HS-27A (cell line): Measurements from ENCODE around the gene SLC24A3.

ENCODE experiments used
- DNase-seq: peaks from one replicate; pipeline ENCODE4 v3.0.0-alpha.2; 2012; ENCODE audit warnings: low read depth, missing footprints

Gene SLC24A3

DNA sequence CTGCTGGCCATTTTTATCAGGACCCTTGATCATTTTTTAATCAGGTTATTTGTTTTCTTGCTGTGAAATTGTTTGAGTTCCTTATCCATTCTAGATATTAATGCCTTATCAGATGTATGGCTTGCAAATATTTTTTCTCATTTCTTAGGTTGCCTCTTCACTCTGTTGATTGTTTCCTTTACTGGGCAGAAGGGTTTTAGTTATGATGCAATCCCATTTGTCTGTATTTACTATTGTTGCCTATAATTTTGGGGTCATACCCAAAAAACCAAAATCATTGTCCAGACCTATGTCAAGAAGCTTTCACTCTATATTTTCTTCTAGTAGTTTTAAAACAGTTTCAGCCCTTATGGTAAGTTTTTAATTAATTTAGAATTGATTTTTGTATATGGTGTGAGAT lies 172.5 kb downstream of the SLC24A3 start:
- DNase-seq = no peak

DNA sequence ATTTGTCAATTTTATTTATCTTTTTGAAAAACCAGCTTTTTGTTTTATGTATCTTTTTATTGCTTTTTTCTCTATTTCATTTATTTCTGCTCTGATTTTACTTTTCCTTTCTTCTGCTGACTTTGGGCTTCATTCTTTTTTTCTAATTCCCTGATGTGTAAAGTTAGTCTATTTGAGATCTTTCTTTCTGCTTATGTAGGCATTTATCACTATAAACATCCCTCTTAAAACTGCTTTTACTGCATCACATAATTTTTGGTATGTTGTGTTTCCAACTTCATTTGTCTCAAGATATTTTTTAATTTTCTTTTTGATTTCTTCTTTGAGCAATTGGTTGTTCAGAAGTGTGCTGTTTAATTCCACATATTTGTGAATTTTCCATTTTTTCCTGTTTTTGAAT lies 174.8 kb downstream of the SLC24A3 start:
- DNase-seq = no peak

DNA sequence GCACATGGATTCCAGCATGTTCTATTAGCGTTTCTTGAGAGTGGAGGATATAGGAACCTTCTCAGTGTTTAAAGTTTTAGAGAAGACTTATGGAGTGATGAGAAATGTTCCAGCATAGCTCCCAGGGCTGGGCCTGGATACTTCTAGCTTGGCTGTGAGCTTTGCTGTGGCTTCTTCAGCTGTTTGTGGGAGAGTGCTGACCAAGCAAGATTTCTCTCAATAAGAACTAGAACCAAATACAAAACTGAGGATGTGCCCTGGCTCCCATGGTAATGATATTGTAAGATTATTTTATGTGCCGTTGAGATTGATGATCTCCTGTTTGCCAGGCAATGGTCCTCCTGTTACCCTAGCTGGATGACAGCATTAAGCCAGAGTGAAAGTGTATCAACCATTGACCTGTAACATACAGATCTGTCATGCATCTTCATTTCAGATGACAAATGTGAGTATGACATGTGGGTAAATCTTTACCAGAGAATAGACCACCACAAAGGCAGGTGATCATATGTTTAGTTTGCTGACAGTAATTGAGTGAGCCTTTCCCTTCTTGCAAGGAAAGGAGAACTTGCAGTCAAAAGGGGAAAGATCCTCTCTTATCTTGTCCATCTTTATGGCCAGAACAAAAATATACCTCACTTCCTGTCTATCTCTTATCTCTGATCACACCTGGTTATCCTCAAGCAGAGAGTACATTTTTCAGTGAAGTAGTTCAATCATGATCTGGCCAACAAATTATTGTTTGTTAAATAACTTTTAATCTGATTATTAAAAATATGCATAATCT lies 180.1 kb downstream of the SLC24A3 start:
- no peak for DNase-seq

DNA sequence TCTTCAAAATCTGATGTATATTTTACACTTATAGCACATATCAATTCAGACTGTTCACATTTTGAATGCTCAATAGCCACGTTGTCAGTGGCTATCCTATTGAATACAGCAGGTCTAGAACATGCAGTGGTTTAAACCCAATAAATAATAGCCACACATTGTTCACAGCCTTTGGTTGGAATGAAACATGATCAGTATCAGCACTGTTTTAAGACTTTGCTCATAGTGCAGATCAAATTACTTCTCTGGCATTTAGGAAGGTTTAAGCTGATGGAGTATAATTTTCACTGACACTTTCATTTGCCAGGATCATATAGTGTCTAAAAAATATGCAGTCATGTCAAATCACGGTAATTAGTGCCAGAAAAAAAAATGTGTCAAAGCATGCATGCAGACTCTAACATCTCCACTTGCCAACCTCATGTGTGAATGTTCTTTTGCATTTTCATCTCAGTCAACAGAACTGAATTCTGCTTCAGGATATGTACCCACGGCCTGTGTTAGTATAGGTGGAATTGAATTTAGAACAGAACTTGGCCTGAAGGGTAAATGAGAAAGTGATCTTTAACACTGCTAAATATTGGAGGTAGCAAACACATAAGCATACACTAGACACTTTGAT lies 184.1 kb downstream of the SLC24A3 start:
- DNase-seq = no peak

DNA sequence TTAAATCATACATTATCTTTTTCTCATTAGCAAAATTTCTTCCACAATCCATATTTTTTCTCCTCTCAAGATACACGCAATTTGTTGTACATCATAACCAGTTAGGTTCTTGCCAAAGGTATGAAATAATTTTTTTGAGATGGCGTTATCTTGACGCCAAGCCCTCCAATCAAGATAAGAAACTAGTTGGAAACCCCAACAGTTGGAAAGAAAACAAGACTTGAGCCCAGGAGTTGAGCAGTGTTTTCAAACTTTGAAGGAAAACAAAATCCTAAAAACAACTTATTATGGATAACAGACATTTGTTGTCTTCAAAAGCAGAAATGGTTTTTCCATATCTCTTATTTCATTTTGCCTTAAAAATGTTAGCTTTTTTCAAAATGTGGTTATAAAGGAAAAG lies 184.8 kb downstream of the SLC24A3 start:
- DNase-seq = no peak

DNA sequence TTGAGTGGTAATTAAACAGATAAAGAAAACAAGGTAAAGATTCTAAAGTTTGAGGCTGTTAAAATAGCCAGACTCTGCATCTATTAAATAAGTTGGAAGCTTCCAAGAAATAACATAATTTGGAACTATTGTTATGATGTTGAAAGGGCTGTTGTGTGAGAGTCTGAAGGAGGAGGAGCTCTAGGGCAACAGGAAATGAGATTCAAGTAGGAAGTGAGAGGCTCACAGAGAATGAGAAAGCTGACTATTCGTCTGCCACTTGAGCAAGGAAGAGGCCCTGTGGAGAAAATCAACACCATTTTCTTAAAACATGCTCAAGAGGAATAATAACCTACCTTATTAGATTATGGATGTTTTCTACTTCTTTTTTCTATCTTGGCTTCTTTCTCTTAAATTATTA lies 185.2 kb downstream of the SLC24A3 start:
- DNase-seq = no peak

DNA sequence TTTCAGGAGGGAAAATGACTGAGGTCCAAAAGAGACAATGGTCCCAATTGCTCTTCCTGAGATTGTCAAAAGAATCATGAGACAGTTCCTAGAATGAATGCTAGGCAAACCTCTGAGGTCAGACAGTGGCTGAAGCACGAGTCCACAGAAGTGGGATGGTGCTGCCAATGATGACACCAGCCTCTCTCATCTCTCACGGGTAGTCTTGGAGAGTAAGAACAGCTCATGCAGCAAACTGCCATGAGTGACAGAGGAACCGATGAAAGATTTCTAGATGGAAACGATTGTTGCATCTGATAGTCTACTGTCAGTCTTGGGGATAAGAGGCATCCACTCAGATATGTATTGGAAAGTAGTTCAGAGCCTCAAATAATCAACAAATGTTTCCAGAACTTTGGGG lies 188.7 kb downstream of the SLC24A3 start:
- no peak for DNase-seq

DNA sequence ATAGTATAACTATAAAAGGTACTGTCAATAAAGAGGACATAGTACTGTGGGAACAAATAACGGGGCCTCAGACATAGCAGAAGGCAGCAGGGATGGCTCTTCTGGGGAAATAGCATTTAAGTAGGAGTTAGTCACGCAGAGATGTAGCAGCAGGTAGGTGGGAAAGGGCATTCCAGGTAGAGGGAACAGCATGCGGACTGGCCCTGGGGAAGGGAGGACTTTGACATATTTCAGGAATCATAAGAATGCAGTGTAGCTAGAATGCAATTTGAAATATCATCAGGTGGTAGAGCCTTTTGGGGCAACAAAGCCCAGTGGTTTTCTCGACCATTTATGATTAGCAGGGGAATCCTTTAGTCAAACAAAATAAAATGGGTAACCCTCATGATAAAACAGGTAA lies 191.1 kb downstream of the SLC24A3 start:
- DNase-seq = no peak

DNA sequence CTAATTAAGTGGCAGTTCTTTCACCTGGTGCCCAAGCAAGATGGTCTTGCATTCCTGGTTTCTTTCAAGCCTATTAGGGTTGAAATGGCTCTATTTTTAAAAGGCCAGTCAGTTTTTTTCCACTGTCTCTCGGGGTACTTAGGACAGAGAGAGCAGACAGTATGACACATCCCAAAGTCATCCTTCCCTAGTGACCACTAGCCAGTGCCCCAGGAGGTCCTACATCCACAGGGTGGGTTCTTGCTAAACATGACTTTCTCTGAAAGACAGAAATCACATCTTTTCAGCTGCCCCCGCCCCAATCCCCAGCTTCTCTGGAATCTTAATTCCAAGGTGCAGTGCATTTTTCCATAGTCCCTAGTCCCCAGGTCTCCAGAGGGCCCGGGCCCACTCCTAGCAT lies 192.4 kb downstream of the SLC24A3 start:
- DNase-seq = no peak

DNA sequence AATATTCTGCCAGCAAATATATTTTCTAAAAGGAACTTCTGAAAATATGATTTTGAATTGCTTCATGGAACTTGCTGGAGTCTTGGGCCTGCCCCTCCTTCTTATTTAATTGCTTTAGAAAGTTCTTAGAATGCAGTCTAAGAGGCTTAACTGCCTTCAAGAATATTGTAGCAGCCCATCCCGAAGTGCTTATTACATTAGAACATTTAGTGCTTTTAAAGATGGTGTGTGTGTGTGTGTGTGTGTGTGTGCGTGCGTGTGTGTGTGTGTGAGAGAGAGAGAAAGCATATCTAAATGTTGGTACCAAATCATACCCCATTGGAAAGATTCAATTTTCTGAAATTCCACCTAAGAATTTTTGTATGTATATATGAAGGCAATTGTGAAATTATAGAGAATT lies 193.5 kb downstream of the SLC24A3 start:
- no peak for DNase-seq

DNA sequence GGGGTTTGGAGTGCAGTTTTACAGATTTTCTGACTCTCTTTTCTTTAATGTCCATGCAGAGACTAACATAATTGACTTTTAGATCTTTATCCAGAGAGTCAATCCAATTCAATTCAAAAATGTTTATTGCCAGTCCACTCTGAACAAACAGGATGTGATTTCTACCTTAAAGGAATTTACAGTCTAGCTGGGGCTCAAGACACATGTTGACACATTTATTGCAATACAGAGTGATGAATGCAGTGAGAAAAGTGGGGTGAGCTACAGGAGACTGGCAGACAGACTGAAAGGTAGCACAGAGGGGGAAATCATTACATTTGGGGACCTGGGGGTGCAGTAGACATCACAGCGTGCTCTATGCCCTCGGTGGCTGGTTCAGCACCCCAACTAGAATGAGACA lies 193.9 kb downstream of the SLC24A3 start:
- no peak for DNase-seq

DNA sequence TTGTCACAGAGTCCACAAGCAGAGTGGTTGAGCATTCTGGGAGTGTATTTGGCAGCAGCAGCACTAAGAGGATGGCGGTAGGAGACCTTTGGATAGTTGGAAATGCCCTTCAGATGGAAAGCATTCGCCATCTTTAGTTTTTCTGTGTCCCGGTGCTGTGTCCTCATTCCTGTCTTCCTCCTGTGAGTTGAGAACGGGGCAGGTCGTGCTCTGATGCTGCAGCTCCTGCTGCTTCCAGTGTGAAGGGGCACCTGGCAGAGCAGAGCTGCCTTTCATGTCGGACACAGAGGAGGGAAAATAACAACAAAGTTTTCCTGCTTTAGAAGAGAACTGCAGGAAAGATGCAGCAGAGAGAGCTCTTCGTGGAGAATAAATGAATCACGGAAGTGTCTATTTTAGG lies 194.8 kb downstream of the SLC24A3 start:
- DNase-seq = no peak

DNA sequence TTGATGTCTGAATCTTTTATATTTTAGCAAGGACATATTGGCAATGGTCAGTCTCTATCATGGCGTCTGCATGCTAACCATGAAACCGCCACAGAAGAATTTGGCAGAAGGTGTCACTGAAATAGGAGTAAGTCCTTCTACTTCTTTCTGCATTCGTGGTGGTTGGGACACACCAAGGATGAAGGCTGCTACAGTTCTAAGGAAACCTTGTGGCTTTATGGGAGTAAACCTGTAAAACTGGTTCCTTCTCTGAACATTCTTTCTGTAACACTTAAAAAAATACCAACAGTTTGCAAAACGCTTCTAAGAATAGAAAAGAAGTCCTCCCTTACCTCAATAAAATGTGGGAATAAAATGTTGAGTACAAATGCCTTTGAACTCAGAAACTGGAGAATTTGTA lies 195.3 kb downstream of the SLC24A3 start:
- no peak for DNase-seq

DNA sequence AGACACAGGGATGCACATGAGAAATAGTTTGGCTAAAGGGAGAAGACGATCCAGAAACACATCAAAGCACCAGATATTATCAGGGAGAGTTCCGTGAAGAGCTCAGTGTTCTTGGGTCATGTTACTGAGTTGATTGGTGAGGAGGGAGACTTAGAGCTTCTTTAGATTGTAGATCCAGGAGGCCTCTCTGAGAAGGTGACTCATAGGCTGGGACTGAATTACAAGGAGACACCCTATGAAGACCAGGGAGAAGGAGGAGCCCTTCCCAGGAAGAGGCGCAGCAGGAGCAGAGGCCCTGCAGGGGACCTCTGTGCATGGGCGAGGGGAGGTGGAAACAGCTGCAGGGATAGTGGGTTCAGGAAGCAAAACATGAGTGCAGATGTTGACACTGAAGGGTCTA lies 196.5 kb downstream of the SLC24A3 start:
- DNase-seq = no peak

DNA sequence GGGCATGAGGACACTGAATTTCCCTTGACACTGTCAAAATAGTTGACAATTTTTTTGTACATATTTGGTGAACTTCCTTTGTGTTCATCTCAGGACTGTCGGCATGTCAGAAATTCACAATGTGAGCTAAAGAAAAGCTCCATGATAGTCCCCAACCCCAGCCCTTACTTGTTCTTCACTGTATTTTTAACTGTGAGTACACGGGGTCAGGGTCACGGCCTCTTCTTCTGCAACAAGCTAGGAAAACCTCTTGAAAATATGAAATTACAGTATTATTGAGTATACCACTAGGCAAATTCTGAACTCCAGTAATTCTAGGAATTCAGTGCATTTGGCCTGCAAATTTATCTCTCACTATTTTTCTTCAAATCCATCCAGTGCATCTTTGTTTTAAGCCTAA lies 199.4 kb downstream of the SLC24A3 start:
- no peak for DNase-seq

DNA sequence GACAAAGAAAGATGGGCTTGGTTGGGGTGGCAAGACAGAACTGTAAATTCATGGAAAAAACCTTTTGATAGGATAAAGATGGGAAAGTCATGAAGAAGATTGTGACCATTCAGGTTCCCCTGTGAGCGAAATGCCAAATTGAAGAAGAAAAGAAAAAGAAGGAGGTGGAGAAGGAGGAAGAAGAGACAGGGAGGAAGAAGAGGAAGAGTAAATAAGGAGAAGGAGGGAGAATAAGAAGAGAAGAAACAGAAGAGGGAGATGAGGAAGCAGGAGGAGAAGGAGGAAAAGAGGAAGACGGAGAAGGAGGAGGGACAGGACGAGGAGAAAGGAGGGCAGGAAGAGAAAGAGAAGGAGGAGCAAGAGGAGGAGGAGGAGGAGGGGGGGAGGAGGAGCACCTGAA lies 199.8 kb downstream of the SLC24A3 start:
- no peak for DNase-seq

DNA sequence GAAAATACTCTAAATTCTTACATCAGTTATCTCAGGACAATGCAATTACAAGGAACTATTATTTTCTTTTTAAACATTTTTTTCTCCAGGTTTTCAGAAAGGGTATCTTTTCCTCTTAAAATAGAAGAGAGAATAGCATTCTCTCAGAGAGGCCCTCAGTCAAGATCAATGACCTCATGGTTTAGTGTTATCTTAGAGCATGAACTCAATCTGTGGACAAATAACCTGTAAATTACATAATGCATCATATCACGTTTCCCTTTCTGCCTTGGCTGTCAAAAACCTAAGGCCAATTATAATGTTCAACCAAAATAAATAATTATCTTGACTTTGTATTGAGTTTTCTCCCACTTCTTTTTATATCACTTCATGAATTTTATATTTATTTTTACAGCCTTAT lies 202.2 kb downstream of the SLC24A3 start:
- DNase-seq = no peak

DNA sequence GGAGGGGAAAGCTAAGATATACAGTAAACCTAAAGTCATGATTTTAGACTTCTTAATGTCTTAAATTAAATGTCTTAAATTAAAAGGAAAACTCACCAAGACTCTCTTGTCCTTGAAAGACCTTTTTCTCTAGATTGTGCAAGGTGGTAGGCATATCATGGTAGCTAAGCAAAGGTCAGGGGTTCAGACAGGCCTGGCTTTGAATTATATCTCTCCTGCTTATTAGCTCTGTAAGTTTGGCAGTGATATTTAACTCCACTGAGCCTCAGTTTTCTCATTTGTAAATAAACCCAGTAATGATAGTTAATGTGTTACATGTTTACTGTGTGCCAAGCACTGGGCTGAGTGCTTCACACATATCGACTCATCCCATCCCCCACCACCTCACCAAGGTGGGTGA lies 203.3 kb downstream of the SLC24A3 start:
- DNase-seq = no peak

DNA sequence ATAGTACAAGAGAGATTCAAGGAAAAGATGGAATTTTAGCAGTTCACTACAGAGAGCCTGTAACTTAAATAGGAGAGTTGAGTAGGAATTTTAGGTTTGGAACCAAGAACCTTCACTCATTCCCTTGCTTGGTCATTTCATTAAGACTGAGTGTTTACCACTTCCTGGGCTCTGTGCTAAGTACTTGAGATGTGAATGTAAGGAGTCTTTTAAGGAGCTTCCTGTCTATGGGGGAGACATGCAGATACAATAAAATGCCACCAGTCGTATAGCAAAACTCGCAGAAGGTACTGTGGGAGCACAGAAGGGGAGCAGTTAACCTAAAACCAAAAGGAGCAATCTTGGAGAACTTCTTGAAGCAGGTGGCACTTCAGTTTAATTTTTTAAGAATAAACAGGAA lies 204.2 kb downstream of the SLC24A3 start:
- no peak for DNase-seq

DNA sequence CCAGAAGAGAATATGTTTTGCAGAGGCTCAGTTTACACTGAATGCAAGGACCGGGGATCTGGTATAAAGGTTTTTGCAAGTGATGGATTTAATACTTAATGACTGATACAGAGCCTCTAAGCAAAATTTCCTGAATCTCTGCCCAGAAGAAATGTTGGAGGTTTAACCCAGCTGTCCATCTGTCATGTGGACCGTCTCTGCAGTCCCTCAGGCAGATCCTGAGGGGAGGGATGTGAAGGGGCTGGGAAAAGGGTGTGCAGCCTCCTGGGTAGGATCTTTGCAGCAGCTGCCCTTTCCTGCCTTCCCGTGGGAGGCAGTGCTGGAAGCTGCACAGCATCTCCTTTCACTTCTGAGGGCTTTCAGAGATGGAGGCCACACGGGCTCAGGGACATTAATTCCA lies 207.0 kb downstream of the SLC24A3 start:
- DNase-seq = no peak

DNA sequence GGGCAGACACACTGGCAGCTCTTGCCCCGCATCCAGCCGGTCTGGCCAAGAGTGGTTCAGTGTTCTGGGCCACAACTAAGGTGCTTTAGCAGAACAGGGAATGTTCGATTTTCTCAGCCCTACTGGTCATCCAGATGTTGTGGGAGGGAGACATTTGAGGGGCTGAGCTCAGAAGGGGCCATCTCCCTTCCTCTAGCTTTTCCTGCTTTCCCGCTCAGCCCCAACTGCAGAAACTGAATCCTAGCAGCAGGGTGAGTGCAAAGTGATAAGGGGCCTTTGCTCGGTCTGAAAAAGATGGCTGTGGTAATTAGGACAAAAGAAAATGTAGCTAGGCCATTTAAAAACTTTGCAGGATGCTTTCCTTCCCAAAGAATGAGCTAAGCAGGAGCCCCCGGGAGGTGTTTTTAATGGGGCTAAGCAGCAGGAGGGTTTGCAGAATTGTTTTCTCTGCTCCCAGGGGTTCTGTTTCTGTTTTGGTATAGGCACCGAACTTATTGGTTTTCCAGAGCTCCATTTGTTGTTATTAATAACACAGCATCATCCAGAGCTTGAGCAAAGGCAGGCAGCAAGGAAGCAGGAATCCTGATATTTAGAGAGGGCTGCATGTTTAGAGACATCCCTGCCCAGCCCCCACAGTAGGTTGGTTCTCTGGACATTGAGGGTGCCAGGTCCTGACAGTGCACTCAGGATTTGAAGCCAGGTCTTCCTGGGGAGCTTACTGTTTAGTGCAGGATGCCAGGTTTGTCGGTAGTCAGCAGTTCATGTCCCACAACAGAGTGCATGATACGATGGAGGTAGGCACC lies 210.9 kb downstream of the SLC24A3 start:
- no peak for DNase-seq

DNA sequence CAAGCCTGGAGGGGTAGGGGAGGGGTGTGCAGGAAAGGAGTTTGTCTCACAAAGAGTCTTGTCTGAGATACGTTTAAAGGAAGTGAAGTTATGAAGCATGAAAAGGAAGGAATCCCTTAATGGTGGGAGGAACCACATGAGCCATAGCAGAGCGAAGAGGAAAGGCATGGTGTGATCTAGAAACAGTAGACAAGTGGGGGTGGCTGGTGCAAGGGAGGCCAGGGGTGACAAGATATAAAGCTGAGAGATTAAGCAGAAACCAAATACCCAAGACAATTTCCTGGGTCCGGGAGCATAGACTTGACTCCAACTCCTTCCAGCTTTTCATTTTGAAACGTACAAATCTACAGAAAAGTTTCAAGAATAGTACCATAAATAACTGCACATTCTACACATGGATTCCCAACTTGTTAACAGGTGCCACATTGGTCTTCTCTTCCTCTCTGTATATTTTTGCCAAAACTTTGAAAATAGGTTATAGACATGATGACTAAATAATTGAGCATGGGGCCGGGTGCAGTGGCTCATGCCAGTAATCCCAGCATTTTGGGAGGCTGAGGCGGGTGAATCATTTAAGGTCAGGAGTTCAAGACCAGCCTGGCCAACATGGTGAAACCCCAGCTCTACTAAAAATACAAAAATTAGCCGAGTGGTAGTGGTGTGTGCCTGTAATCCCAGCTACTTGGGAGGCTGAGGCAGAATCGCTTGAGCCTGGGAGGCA lies 211.6 kb downstream of the SLC24A3 start:
- DNase-seq = no peak

DNA sequence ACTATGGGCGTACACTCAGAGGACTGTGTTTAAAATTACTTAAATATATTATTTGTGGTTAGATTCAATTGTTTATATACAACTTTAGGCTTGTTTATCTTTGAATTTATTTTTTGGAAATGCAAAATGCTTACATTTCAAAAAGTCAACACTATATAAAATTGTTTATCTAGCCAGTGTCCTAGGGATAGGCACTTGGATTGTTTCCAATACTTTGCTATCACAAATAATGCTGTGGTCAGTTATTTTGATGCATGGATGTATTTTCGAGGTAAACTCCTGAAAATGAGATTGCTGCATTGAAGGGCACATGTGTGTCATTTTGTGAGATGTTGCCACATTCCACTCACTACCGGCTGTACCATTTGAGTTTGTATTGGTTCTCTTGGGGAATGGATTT lies 213.9 kb downstream of the SLC24A3 start:
- DNase-seq = no peak
